GM10266 (cell line): ENCODE results near the gene FAAP20.
"Not testable (repeated sequence)": the region's sequence is repeated elsewhere in the genome, so short reads cannot be mapped to it uniquely, and the experiment has no call there.

Source experiments
- DNase-seq: peaks from one replicate; pipeline ENCODE4 v3.0.0; 2012; ENCODE audit errors: extremely low spot score
- TF ChIP-seq, protein P1 (sequence below): IDR thresholded peaks from 2 replicates; pipeline ENCODE4 v1.5.1; 2012; ENCODE audit warnings: mild to moderate bottlenecking, low read depth; ENCODE audit not compliant: control insufficient read depth, insufficient read depth; ENCODE audit errors: missing control alignments

The FAAP20 gene

DNA sequence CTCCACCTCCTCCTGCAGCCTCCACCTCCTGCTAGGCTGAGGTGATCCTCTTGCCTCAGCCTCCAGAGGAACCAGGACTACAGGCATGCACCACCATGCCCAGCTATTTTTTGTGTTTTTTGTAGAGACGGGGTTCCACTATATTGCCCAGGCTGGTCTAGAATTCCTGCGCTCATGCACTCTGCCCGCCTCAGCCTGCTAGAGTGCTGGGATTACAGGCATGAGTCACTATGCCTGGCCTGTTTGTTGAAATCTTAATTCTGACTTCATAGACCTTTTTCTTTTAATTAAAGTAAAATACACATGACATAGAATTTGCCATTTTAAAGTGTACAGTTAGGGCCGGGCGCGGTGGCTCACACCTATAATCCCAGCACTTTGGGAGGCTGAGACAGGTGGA, 42.7 kb downstream of the FAAP20 start:
- DNase-seq: no peak
- TF ChIP-seq, protein P1, sequence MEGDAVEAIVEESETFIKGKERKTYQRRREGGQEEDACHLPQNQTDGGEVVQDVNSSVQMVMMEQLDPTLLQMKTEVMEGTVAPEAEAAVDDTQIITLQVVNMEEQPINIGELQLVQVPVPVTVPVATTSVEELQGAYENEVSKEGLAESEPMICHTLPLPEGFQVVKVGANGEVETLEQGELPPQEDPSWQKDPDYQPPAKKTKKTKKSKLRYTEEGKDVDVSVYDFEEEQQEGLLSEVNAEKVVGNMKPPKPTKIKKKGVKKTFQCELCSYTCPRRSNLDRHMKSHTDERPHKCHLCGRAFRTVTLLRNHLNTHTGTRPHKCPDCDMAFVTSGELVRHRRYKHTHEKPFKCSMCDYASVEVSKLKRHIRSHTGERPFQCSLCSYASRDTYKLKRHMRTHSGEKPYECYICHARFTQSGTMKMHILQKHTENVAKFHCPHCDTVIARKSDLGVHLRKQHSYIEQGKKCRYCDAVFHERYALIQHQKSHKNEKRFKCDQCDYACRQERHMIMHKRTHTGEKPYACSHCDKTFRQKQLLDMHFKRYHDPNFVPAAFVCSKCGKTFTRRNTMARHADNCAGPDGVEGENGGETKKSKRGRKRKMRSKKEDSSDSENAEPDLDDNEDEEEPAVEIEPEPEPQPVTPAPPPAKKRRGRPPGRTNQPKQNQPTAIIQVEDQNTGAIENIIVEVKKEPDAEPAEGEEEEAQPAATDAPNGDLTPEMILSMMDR: no peak

DNA sequence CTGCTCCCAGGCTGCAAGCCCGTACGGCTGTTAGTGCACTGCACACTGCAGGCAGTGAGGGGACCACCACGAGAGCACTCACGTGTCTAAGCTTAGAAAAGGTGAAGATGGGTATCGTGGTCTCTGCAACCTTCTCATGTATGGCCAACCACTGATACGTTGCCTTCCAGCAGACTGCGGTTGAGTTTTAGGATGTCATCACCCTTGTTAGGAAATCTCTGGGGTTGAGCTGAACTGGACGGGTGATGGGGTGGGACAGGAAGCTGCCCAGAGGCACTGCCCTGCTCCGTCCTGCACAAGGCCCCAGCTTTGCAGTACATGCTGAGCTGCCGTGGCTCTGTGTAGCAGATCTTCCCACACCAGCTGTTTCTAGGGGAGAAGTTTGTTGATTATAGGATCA, 43.3 kb downstream of the FAAP20 start:
- no peak for DNase-seq

DNA sequence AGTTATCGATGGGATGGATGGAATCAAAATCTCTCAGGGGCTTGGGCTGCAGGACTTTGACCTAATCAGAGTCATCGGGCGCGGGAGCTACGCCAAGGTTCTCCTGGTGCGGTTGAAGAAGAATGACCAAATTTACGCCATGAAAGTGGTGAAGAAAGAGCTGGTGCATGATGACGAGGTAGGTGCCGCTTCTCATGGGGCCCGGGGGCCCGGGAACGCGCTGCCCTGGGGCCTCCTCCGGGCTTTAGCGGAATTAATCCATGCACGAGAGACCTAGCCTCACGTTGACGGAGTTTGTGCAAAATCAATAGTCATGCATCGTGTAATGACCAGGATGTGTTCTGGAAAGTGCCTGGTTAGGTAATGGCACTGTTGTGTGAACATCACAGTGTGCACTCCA, 43.8 kb downstream of the FAAP20 start:
- TF ChIP-seq, protein P1: no peak
- DNase-seq: no peak

More for the DNA sequence above, 43.3 kb downstream of the FAAP20 start:
- TF ChIP-seq, protein P1: no peak

DNA sequence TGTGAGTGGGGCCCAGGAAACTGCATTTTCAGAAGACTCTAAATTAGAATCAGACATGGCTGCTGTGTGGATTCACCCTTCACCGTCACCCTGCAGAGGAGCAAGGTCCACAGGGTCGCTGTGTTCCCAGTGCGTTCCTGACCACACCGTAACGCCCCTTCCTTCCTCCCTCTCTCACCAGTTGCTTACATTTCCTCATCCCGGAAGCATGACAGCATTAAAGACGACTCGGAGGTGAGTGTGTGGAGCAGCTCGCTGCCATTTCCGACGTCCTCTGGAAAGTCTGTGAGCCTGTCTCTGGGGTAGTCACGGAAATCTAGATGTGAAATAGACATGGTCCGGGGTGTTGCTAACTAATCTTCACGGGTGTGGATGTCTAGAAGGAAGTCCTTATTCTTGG, 45.9 kb downstream of the FAAP20 start:
- DNase-seq: no peak
- TF ChIP-seq, protein P1: no peak

DNA sequence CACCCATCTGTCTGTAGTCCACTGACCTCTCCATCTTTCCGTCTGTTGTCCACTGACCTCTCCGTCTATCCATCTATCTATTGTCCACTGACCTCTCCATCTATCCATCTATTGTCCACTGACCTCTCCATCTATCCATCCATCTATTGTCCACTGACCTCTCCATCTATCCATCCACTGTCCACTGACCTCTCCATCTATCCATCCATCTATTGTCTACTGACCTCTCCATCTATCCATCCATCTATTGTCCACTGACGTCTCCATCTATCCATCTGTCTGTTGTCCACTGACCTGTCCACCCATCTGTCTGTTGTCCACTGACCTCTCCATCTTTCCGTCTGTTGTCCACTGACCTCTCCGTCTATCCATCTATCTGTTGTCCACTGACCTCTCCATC, 46.7 kb downstream of the FAAP20 start:
- DNase-seq: not testable (repeated sequence)

DNA sequence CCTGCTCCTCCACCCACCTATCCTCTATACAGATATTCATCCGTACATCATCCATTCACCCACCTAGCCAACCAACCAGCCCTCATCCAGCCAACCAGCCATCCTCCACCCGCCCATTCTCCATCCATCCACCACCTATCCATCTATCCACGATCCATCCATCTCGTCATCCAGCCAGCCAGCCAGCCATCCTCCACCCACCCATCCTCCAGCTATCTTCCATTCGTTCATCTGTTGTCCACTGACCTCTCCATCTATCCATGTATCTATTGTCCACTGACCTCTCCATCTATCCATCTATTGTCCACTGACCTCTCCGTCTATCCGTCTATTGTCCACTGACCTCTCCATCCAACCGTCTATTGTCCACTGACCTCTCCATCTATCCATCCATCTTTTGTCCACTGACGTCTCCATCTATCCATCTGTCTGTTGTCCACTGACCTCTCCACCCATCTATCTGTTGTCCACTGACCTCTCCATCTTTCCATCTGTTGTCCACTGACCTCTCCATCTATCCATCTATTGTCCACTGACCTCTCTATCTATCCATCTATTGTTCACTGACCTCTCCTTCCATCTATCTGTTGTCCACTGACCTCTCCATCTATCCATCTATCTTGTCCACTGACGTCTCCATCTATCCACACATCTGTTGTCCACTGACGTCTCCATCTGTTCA, 47.6 kb downstream of the FAAP20 start:
- TF ChIP-seq, protein P1: no peak
- no peak for DNase-seq

DNA sequence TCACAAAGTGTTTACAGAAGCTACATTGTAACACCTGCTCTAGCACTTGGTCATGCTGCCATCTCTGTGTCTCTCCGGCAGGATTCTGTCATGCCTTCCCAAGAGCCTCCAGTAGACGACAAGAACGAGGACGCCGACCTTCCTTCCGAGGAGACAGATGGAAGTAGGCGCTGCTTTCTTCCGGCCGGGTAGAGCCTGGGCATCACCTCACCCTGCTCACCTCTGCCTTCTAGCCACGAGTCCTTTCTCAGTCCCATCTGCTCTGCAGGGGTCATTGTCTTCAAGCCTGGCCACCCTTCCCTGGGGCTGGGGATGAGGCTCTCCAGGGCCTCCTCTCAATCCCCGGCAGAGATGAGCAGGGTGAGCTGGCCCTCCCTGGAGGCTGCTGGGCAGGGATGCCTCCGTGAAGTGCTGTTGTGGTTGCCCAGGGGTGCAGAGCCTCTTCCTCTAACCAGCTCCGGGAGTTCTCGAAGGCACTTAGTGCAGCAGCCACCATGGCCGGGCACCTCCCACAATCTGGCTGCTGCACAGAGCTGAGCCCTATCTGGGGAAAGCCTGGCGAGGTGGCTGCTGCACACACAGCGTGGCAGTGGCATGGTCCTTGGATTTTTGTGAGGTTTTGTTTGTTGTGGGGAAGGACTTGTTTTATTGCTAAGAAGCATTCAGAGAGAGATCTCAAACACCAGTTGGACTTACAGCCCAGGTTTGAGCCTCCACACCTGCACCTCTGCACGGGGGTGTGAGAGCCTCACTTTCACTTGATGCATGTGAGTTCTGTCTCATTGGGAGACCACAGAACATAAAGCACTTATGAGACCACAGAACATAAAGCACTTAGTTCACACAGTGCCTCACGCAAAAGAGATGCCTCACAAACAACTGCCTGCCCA, 48.4 kb downstream of the FAAP20 start:
- TF ChIP-seq, protein P1: no peak
- DNase-seq: no peak
